Adrenal gland (tissue), 12 donors: ENCODE results near the gene TLE6. TPM values are rescaled to one million over a fixed set of nuclear protein-coding genes. Genes with fewer than 3 reads are reported as not detected.

Experiments used
- DNase-seq, 7 donors: peaks; one replicate each; pipeline ENCODE4 v3.0.0-alpha.2; 2019 to 2020
- H3K27ac ChIP-seq, 5 donors: fragments of 200-600 bp; sonication (generic) in 4 of 5; 1 replicate in 3 of 5; 2 replicates in 2 of 5; pipeline versions ENCODE4 v1.5.1 to v1.8.0; 2016 to 2020; ENCODE audit warnings: mild to moderate bottlenecking in 1 of 5
- H3K27me3 ChIP-seq: fragments of 200-600 bp; 2 replicates; pipeline ENCODE4 v1.8.0; 2021
- H3K36me3 ChIP-seq, 2 donors: fragments of 200-600 bp; replicated peaks in 1 of 2; 1 replicate in 1 of 2; 2 replicates in 1 of 2; pipeline versions ENCODE4 v1.5.1 to v1.8.0; 2018 to 2022
- H3K4me1 ChIP-seq, 2 donors: fragments of 200-600 bp; replicated peaks in 1 of 2; 1 replicate in 1 of 2; 2 replicates in 1 of 2; pipeline versions ENCODE4 v1.5.1 to v1.8.0; 2018 to 2021
- H3K4me3 ChIP-seq, 4 donors: fragments of 200-600 bp; sonication (generic) in 3 of 4; one replicate each; pipeline ENCODE4 v1.5.1; 2016 to 2018
- H3K9me3 ChIP-seq, 3 donors: fragments of 200-600 bp; sonication (generic) in 1 of 3; replicated peaks in 1 of 3; 1 replicate in 2 of 3; 2 replicates in 1 of 3; pipeline versions ENCODE4 v1.5.1 to v1.8.0; 2016 to 2021
- CTCF ChIP-seq, 6 experiments: fragments of 450-650 bp in 4 of 6; fragments of 200-600 bp in 2 of 6; sonication (generic) in 1 of 6; IDR thresholded peaks; 1 replicate in 5 of 6; 2 replicates in 1 of 6; pipeline versions ENCODE4 v1.5.1 to v1.8.0; 2016 to 2021; ENCODE audit warnings: antibody characterized with exemption in 6 of 6, mild to moderate bottlenecking in 2 of 6, moderate library complexity in 1 of 6
- POLR2A ChIP-seq, 2 donors: fragments of 450-650 bp; IDR thresholded peaks; one replicate each; pipeline ENCODE4 v1.6.1; 2017; ENCODE audit warnings: antibody characterized with exemption in 2 of 2, mild to moderate bottlenecking in 2 of 2, moderate library complexity in 1 of 2
- WGBS, 4 donors: extraction: QIAGEN DNeasy Blood & Tissue Kit in 2 of 4; methylation state at CpG; one replicate each; pipeline versions ENCODE4 v1.1.5 to v1.1.7; 2013 to 2017; 5-methylcytosine and 5-hydroxymethylcytosine counted together
- intact Hi-C, 2 donors: fragments of 100-400 bp; cut with DNase I; formaldehyde crosslinking; loops; one replicate each; pipeline versions ENCODE4 v1.14.1 to v1.15.0; 2022 to 2023
- polyA plus RNA-seq, 3 donors: library from polyadenylated mRNA; stranded (reverse); fragments of 200-250 nt in 2 of 3; fragments of 350-450 nt in 1 of 3; fragmentation: Illumina TruSeq in 1 of 3; extraction: RNeasy Lipid Tissue Mini Kit (QIAGEN cat#74804) in 1 of 3; gene quantifications; one replicate each; pipeline ENCODE4 v1.2.3, GENCODE V29; 2013 to 2014
- total RNA-seq, 9 donors: library from RNA; depleted of rRNA in 4 of 9; stranded (reverse); fragments of >200 nt in 4 of 9; fragments of 120-200 nt in 1 of 9; fragmentation: NEBNext Ultra II Directional in 1 of 9; extraction: Animal tissue kit (Norgen Biotek cat#: 25700) in 1 of 9; gene quantifications; one replicate each; pipeline versions ENCODE4 v1.1.0 to v1.2.4, GENCODE V29; 2013 to 2023
- donor health status: healthy with polysubstance abuse.
- donor health status: Bipolar disorder and iron deficiency.
- donor health status: DM: yes; HTN: yes; CAD: no.
- donor health status: DM: no; HTN: no; CAD: no.
- donor health status: DM: no; HTN: no; CAD: no.
- donor health status: DM: yes; HTN: yes; CAD: no.

TLE6 gene
- total and polyA plus RNA-seq, 12 donors: 0.48 to 13.9 (median 2.0) TPM

- Histone ChIP-seq H3K4me3 (peak overlapping the region; percentile 6 to 73 (median 20)), H3K27me3 (no peaks in the 10 kb centered on the region), H3K9me3 (no peaks in the 10 kb centered on the region), H3K4me1 (peaks cover 4% of the 10 kb centered on the region in 2 donors), H3K36me3 (no peaks in the 10 kb centered on the region), H3K27ac (peak overlapping the region in 4 of 5 donors; percentile 11 to 81 (median 44))
- 4 to 11% (median 6%) methylated on average over 15 to 40 of the region's 40 CpGs for WGBS, 4 donors
- TF ChIP-seq CTCF (IDR thresholded peaks at IDR 0.05) (no peak), POLR2A (IDR thresholded peaks at IDR 0.05) (no peak)
- intact Hi-C loops: loop anchor here in 1 of 2 donors (5.0 kb wide), 1 partner anchor 41 kb away; no protein-coding TSS in a partner anchor
- no peak for DNase-seq
Measured at GRCh38 chr19:3028305-3029064, 51.1 kb downstream of the TLE6 start.

- intact Hi-C loops: loop anchor here in 1 of 2 donors (5.0 kb wide), 1 partner anchor 42 kb away; no protein-coding TSS in a partner anchor
- Histone ChIP-seq H3K27me3 (no peaks in the 10 kb centered on the region), H3K4me1 (peaks cover 8 to 9% of the 10 kb centered on the region in 2 donors), H3K9me3 (no peaks in the 10 kb centered on the region), H3K4me3 (peak within 1 kb of the TSS; percentile 6 to 73 (median 20)), H3K27ac (peak within 1 kb of the TSS in 4 of 5 donors; percentile 11 to 81 (median 44)), H3K36me3 (no peaks in the 10 kb centered on the region)
- TF ChIP-seq POLR2A (IDR thresholded peaks at IDR 0.05) (no peak), CTCF (IDR thresholded peaks at IDR 0.05) (no peak)
- DNase-seq: peak in 1 of 7 donors; percentile 37
- WGBS, 4 donors: 5 to 17% (median 6%) methylated on average over 11 to 52 of the region's 85 CpGs
Measured at GRCh38 chr19:3029065-3029923, 51.9 kb downstream of the TLE6 start, which contains the start of gene TLE2. TSS of gene TLE2 (minus strand) at chr19:3029280. CDS start at chr19:3028904, 376 bp downstream.

GRCh38 chr19:3031607-3031867, 54.2 kb downstream of the TLE6 start:
- no peaks in the 10 kb centered on the region for H3K27me3 ChIP-seq
- no peak overlapping the region for H3K27ac ChIP-seq
- peaks cover 24% of the 10 kb centered on the region in 2 donors for H3K4me1 ChIP-seq
- H3K4me3 ChIP-seq: no peak overlapping the region
- TF ChIP-seq CTCF (IDR thresholded peaks at IDR 0.05) (no peak), POLR2A (IDR thresholded peaks at IDR 0.05) (no peak)
- DNase-seq: no peak
- no peaks in the 10 kb centered on the region for H3K9me3 ChIP-seq
- intact Hi-C loops: loop anchor here in 1 of 2 donors (10.0 kb wide), 1 partner anchor 57 kb away; the partner anchor contains the start of gene TLE6
- WGBS, 4 donors: 71 to 84% (median 77%) methylated on average over 5 of the region's 5 CpGs
- H3K36me3 ChIP-seq: no peaks in the 10 kb centered on the region
